Neural cell (in vitro differentiated cells): Measurements from ENCODE around the gene CAST.

ENCODE experiments used
- CTCF ChIP-seq: fragments of 450-650 bp; IDR thresholded peaks from 2 replicates; pipeline ENCODE4 v1.5.1; 2014; ENCODE audit warnings: antibody characterized with exemption, mild to moderate bottlenecking, moderate library complexity; ENCODE audit not compliant: poor library complexity, severe bottlenecking
- EP300 ChIP-seq: fragments of 450-650 bp; conservative IDR thresholded peaks from 2 replicates; pipeline ENCODE4 v1.6.1; 2014; ENCODE audit warnings: antibody characterized with exemption, mild to moderate bottlenecking, moderate library complexity; ENCODE audit not compliant: poor library complexity, severe bottlenecking
- EZH2 ChIP-seq: fragments of 200-600, 300-800 bp; shearing (Covaris generic), sonication (generic); IDR thresholded peaks from 2 replicates; pipeline ENCODE4 v1.6.1; 2014; ENCODE audit warnings: antibody characterized with exemption, low read length, borderline replicate concordance, mild to moderate bottlenecking; ENCODE audit not compliant: insufficient read depth, poor library complexity, severe bottlenecking
- MXI1 ChIP-seq: fragments of 450-650 bp; conservative IDR thresholded peaks from 2 replicates; pipeline ENCODE4 v1.6.1; 2014; ENCODE audit warnings: antibody characterized with exemption, mild to moderate bottlenecking; ENCODE audit not compliant: poor library complexity, severe bottlenecking
- POLR2AphosphoS5 ChIP-seq: IDR thresholded peaks from 2 replicates; pipeline ENCODE4 v1.6.1; 2012
- REST ChIP-seq: IDR thresholded peaks from 2 replicates; pipeline ENCODE4 v1.6.1; 2012; ENCODE audit warnings: borderline replicate concordance
- SMC3 ChIP-seq: fragments of 450-650 bp; conservative IDR thresholded peaks from 2 replicates; pipeline ENCODE4 v1.6.1; 2014; ENCODE audit warnings: antibody characterized with exemption, mild to moderate bottlenecking, moderate library complexity; ENCODE audit not compliant: poor library complexity
- TAF1 ChIP-seq: IDR thresholded peaks from 2 replicates; pipeline ENCODE4 v1.6.1; 2012; ENCODE audit warnings: low read depth

- no peak for TF ChIP-seq CTCF
- TF ChIP-seq REST = no peak
- no peak for TF ChIP-seq TAF1
- TF ChIP-seq POLR2AphosphoS5 = no peak
- TF ChIP-seq EP300 = no peak
- no peak for TF ChIP-seq SMC3
- TF ChIP-seq EZH2 = no peak
- TF ChIP-seq MXI1 = no peak
Measured at GRCh38 chr5:96755851-96756250, 93.7 kb downstream of the CAST start.
